Measurements from ENCODE around the gene GPS1. TPM values are rescaled to one million over a fixed set of nuclear protein-coding genes. Genes with fewer than 3 reads are reported as not detected.

Gene GPS1
- total and polyA plus RNA-seq, 5 donors = 75.1 to 93.7 (median 87.8) TPM

- intact Hi-C loops (cut with DNase I) = no loop called here
- no peak for ATAC-seq
- Histone ChIP-seq H3K27me3 (ENCODE audit: control insufficient read depth, insufficient read depth) (no peaks in the 10 kb centered on the region), H3K4me1 (ENCODE audit: control insufficient read depth, insufficient read depth, low read length) (no peaks in the 10 kb centered on the region), H3K4me3 (ENCODE audit: low read length) (no peak overlapping the region), H3K9me3 (ENCODE audit: control insufficient read depth, low read length) (no peaks in the 10 kb centered on the region), H3K27ac (ENCODE audit: low read length) (no peak overlapping the region)
- no peak for DNase-seq
- WGBS = 85% methylated on average over 9 of the region's 9 CpGs
These were observed 21.7 kb downstream of the GPS1 start for GRCh38 chr17:82073446-82073845.

GRCh38 chr17:82076018-82076784 lies 24.5 kb downstream of the GPS1 start:
- DNase-seq (peak in 2 of 3 donors; percentile 25 to 36), ATAC-seq (no peak)
- Histone ChIP-seq H3K4me1 (ENCODE audit: control insufficient read depth, insufficient read depth, low read length) (no peaks in the 10 kb centered on the region), H3K4me3 (ENCODE audit: low read length) (no peak overlapping the region), H3K9me3 (ENCODE audit: control insufficient read depth, low read length) (no peaks in the 10 kb centered on the region), H3K27ac (ENCODE audit: low read length) (no peak overlapping the region), H3K27me3 (ENCODE audit: control insufficient read depth, insufficient read depth) (no peaks in the 10 kb centered on the region)
- 83% methylated on average over 25 of the region's 25 CpGs for WGBS
- intact Hi-C loops (cut with DNase I) = no loop called here

- peak; percentile 27 to 47 for ATAC-seq
- intact Hi-C loops (cut with DNase I) = no loop called here
These were observed 25.3 kb downstream of the GPS1 start for GRCh38 chr17:82076785-82077591.

GRCh38 chr17:82077617-82078358 lies 26.1 kb downstream of the GPS1 start:
- Histone ChIP-seq H3K9me3 (ENCODE audit: control insufficient read depth, low read length) (no peaks in the 10 kb centered on the region), H3K27ac (ENCODE audit: low read length) (no peak overlapping the region), H3K27me3 (ENCODE audit: control insufficient read depth, insufficient read depth) (no peaks in the 10 kb centered on the region), H3K4me1 (ENCODE audit: control insufficient read depth, insufficient read depth, low read length) (no peaks in the 10 kb centered on the region), H3K4me3 (ENCODE audit: low read length) (no peak overlapping the region)
- intact Hi-C loops (cut with DNase I) = no loop called here
- DNase-seq = peak; percentile 71 to 80 (median 72)
- ATAC-seq = peak; percentile 10 to 27
- WGBS = 60% methylated on average over 28 of the region's 28 CpGs

More at GRCh38 chr17:82076785-82077591, 25.3 kb downstream of the GPS1 start:
- Histone ChIP-seq H3K27me3 (ENCODE audit: control insufficient read depth, insufficient read depth) (no peaks in the 10 kb centered on the region), H3K4me1 (ENCODE audit: control insufficient read depth, insufficient read depth, low read length) (no peaks in the 10 kb centered on the region), H3K4me3 (ENCODE audit: low read length) (no peak overlapping the region), H3K9me3 (ENCODE audit: control insufficient read depth, low read length) (no peaks in the 10 kb centered on the region), H3K27ac (ENCODE audit: low read length) (no peak overlapping the region)
- WGBS = 57% methylated on average over 21 of the region's 21 CpGs
- peak in 2 of 3 donors; percentile 51 to 61 for DNase-seq

- Histone ChIP-seq H3K9me3 (ENCODE audit: control insufficient read depth, low read length) (no peaks in the 10 kb centered on the region), H3K4me3 (ENCODE audit: low read length) (no peak overlapping the region), H3K4me1 (ENCODE audit: control insufficient read depth, insufficient read depth, low read length) (no peaks in the 10 kb centered on the region), H3K27ac (ENCODE audit: low read length) (no peak overlapping the region), H3K27me3 (ENCODE audit: control insufficient read depth, insufficient read depth) (no peaks in the 10 kb centered on the region)
- 92% methylated on average over 18 of the region's 18 CpGs for WGBS
- DNase-seq (peak in 2 of 3 donors; percentile 46 to 60), ATAC-seq (no peak)
- intact Hi-C loops (cut with DNase I) = no loop called here
These were observed 26.7 kb downstream of the GPS1 start for GRCh38 chr17:82078433-82078832.

GRCh38 chr17:82079001-82079677 lies 27.4 kb downstream of the GPS1 start:
- intact Hi-C loops (cut with DNase I) = no loop called here
- ATAC-seq = no peak
- H3K27ac ChIP-seq (ENCODE audit: low read length) = no peak overlapping the region
- no peaks in the 10 kb centered on the region for H3K4me1 ChIP-seq (ENCODE audit: control insufficient read depth, insufficient read depth, low read length)
- 94% methylated on average over 47 of the region's 47 CpGs for WGBS
- peak in 2 of 3 donors; percentile 54 to 56 for DNase-seq
- no peaks in the 10 kb centered on the region for H3K27me3 ChIP-seq (ENCODE audit: control insufficient read depth, insufficient read depth)
- H3K9me3 ChIP-seq (ENCODE audit: control insufficient read depth, low read length) = no peaks in the 10 kb centered on the region
- H3K4me3 ChIP-seq (ENCODE audit: low read length) = no peak overlapping the region

- Histone ChIP-seq H3K27me3 (ENCODE audit: control insufficient read depth, insufficient read depth) (no peaks in the 10 kb centered on the region), H3K4me3 (ENCODE audit: low read length) (no peak overlapping the region), H3K27ac (ENCODE audit: low read length) (no peak overlapping the region), H3K4me1 (ENCODE audit: control insufficient read depth, insufficient read depth, low read length) (no peaks in the 10 kb centered on the region), H3K9me3 (ENCODE audit: control insufficient read depth, low read length) (no peaks in the 10 kb centered on the region)
- ATAC-seq (no peak), DNase-seq (peak in 2 of 3 donors; percentile 31 to 41)
- intact Hi-C loops (cut with DNase I) = no loop called here
- WGBS = 90% methylated on average over 36 of the region's 36 CpGs
These were observed 28.5 kb downstream of the GPS1 start for GRCh38 chr17:82080048-82080788.

GRCh38 chr17:82080789-82081464 lies 29.2 kb downstream of the GPS1 start:
- Histone ChIP-seq H3K9me3 (ENCODE audit: control insufficient read depth, low read length) (no peaks in the 10 kb centered on the region), H3K4me3 (ENCODE audit: low read length) (no peak overlapping the region), H3K27ac (ENCODE audit: low read length) (no peak overlapping the region), H3K27me3 (ENCODE audit: control insufficient read depth, insufficient read depth) (no peaks in the 10 kb centered on the region), H3K4me1 (ENCODE audit: control insufficient read depth, insufficient read depth, low read length) (no peaks in the 10 kb centered on the region)
- DNase-seq (peak in 2 of 3 donors; percentile 58 to 65), ATAC-seq (no peak)
- WGBS = 94% methylated on average over 44 of the region's 44 CpGs
- intact Hi-C loops (cut with DNase I) = no loop called here

- no peak overlapping the region for H3K4me3 ChIP-seq (ENCODE audit: low read length)
- peak in 1 of 3 donors; percentile 68 for DNase-seq
These were observed 29.8 kb downstream of the GPS1 start for GRCh38 chr17:82081546-82081945.

More at GRCh38 chr17:82081546-82081945, 29.8 kb downstream of the GPS1 start:
- H3K9me3 ChIP-seq (ENCODE audit: control insufficient read depth, low read length) = no peaks in the 10 kb centered on the region
- H3K4me1 ChIP-seq (ENCODE audit: control insufficient read depth, insufficient read depth, low read length) = no peaks in the 10 kb centered on the region
- no peaks in the 10 kb centered on the region for H3K27me3 ChIP-seq (ENCODE audit: control insufficient read depth, insufficient read depth)
- ATAC-seq = no peak
- intact Hi-C loops (cut with DNase I) = no loop called here
- no peak overlapping the region for H3K27ac ChIP-seq (ENCODE audit: low read length)
- WGBS = 92% methylated on average over 20 of the region's 20 CpGs

Measured in right cardiac atrium (tissue), 5 donors.